HUES48 (cell line): Measurements from ENCODE around the gene ACAT2.
"Not testable (repeated sequence)": the region's sequence is repeated elsewhere in the genome, so short reads cannot be mapped to it uniquely, and the experiment has no call there.

Experiments
- H3K27ac ChIP-seq: one replicate; pipeline ENCODE4 v1.7.0; 2013; ENCODE audit warnings: low read depth, low read length, inconsistent platforms
- H3K27me3 ChIP-seq: 2 replicates; pipeline ENCODE4 v1.6.1; 2013; ENCODE audit warnings: mild to moderate bottlenecking, low read length; ENCODE audit not compliant: control insufficient read depth, insufficient read depth
- H3K36me3 ChIP-seq: 2 replicates; pipeline ENCODE4 v1.6.1; 2013; ENCODE audit warnings: low read length; ENCODE audit not compliant: control insufficient read depth, insufficient read depth
- H3K4me1 ChIP-seq: 2 replicates; pipeline ENCODE4 v1.6.1; 2013; ENCODE audit warnings: mild to moderate bottlenecking, low read length; ENCODE audit not compliant: control insufficient read depth, insufficient read depth
- H3K4me3 ChIP-seq: 2 replicates; pipeline ENCODE4 v1.5.1; 2013; ENCODE audit warnings: mild to moderate bottlenecking, low read depth, low read length
- H3K9ac ChIP-seq: 2 replicates; pipeline ENCODE4 v1.6.1; 2013; ENCODE audit warnings: mild to moderate bottlenecking, low read depth, low read length, moderate library complexity
- H3K9me3 ChIP-seq: 2 replicates; pipeline ENCODE4 v1.6.1; 2013; ENCODE audit warnings: low read length; ENCODE audit not compliant: control insufficient read depth, insufficient read depth

Gene ACAT2

GRCh38 chr6:159732550-159732949, 29.3 kb upstream of the ACAT2 start:
- not testable (repeated sequence) for H3K9me3 ChIP-seq, H3K27ac ChIP-seq, H3K4me1 ChIP-seq, H3K27me3 ChIP-seq, H3K9ac ChIP-seq, H3K4me3 ChIP-seq
- H3K36me3 ChIP-seq: peaks cover 25% of the 10 kb centered on the region

- H3K4me1 ChIP-seq, H3K9me3 ChIP-seq, H3K27me3 ChIP-seq, H3K9ac ChIP-seq, H3K27ac ChIP-seq, H3K4me3 ChIP-seq: not testable (repeated sequence)
- peaks cover 34% of the 10 kb centered on the region for H3K36me3 ChIP-seq
These were observed 28.4 kb upstream of the ACAT2 start for GRCh38 chr6:159733395-159733794.

- no peaks in the 10 kb centered on the region for H3K9me3 ChIP-seq
- no peaks in the 10 kb centered on the region for H3K4me1 ChIP-seq
- no peak overlapping the region for H3K4me3 ChIP-seq
- H3K9ac ChIP-seq: no peak overlapping the region
- no peaks in the 10 kb centered on the region for H3K27me3 ChIP-seq
- no peak overlapping the region for H3K27ac ChIP-seq
- H3K36me3 ChIP-seq: peaks cover 56% of the 10 kb centered on the region
These were observed 24.9 kb upstream of the ACAT2 start for GRCh38 chr6:159736908-159737307.

- H3K36me3 ChIP-seq: peaks cover 80% of the 10 kb centered on the region
- H3K9me3 ChIP-seq: no peaks in the 10 kb centered on the region
- no peak overlapping the region for H3K9ac ChIP-seq
- H3K4me3 ChIP-seq: no peak overlapping the region
- no peaks in the 10 kb centered on the region for H3K4me1 ChIP-seq
- H3K27me3 ChIP-seq: no peaks in the 10 kb centered on the region
- no peak overlapping the region for H3K27ac ChIP-seq
These were observed 22.5 kb upstream of the ACAT2 start for GRCh38 chr6:159739341-159739740.

- peaks cover 100% of the 10 kb centered on the region for H3K36me3 ChIP-seq
- H3K27ac ChIP-seq: no peak overlapping the region
- no peaks in the 10 kb centered on the region for H3K4me1 ChIP-seq
These were observed 19.7 kb upstream of the ACAT2 start for GRCh38 chr6:159742165-159742564.

DNA sequence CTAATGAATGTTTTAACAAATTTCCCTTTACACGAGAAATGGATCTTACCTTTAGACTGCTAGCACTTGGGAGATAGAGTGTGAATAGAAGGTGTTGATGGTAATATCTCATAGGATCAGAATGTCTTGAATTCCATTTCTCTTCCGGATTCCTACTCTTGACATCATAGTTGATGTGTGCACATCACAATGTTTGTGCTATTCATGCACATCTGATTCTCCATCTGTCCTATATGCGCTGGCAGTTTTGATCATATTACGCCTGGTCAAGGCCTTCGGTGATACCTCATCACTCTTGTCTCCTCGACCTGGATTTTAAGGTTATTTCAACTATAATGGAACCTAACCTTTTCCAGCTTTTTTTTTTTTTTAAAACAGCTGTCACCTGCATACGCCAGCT, 16.8 kb upstream of the ACAT2 start:
- no peak overlapping the region for H3K27ac ChIP-seq
- H3K4me1 ChIP-seq: no peaks in the 10 kb centered on the region
- no peaks in the 10 kb centered on the region for H3K9me3 ChIP-seq
- H3K4me3 ChIP-seq: no peak overlapping the region
- no peak overlapping the region for H3K9ac ChIP-seq
- H3K36me3 ChIP-seq: peaks cover 100% of the 10 kb centered on the region
- no peaks in the 10 kb centered on the region for H3K27me3 ChIP-seq

More at GRCh38 chr6:159742165-159742564, 19.7 kb upstream of the ACAT2 start:
- Histone ChIP-seq H3K4me3 (no peak overlapping the region), H3K9me3 (no peaks in the 10 kb centered on the region), H3K27me3 (no peaks in the 10 kb centered on the region), H3K9ac (no peak overlapping the region)

DNA sequence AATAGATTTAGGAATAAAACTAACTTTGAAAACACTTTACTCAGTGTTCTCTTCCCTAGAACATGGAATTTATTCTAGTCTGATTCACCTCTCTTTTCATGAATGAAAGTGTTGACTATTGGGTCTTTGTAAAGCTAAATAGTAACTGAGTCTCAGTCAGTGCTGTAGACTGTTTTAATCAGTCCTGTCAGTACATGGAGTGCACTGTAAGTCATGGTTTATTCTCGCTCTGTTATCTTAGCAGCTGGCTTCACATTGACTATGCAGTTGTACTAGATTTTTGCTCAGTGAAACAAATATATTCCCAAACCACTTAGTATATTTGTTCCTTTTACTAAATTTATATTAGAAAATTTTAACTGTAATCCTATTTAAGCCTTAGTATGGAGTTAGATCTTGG, 15.1 kb upstream of the ACAT2 start:
- H3K27ac ChIP-seq: no peak overlapping the region
- no peaks in the 10 kb centered on the region for H3K4me1 ChIP-seq
- H3K27me3 ChIP-seq: no peaks in the 10 kb centered on the region
- no peak overlapping the region for H3K4me3 ChIP-seq
- no peaks in the 10 kb centered on the region for H3K9me3 ChIP-seq
- peaks cover 100% of the 10 kb centered on the region for H3K36me3 ChIP-seq
- H3K9ac ChIP-seq: no peak overlapping the region

- not testable (repeated sequence) for H3K9ac ChIP-seq, H3K9me3 ChIP-seq, H3K27me3 ChIP-seq, H3K4me3 ChIP-seq, H3K27ac ChIP-seq, H3K4me1 ChIP-seq
- H3K36me3 ChIP-seq: peaks cover 100% of the 10 kb centered on the region
These were observed 13.7 kb upstream of the ACAT2 start for GRCh38 chr6:159748127-159748526.

GRCh38 chr6:159751448-159751847, 10.4 kb upstream of the ACAT2 start:
- H3K9me3 ChIP-seq: no peaks in the 10 kb centered on the region
- H3K9ac ChIP-seq: no peak overlapping the region
- H3K27me3 ChIP-seq: no peaks in the 10 kb centered on the region
- no peak overlapping the region for H3K27ac ChIP-seq
- H3K4me3 ChIP-seq: no peak overlapping the region
- H3K36me3 ChIP-seq: peaks cover 100% of the 10 kb centered on the region
- no peaks in the 10 kb centered on the region for H3K4me1 ChIP-seq

DNA sequence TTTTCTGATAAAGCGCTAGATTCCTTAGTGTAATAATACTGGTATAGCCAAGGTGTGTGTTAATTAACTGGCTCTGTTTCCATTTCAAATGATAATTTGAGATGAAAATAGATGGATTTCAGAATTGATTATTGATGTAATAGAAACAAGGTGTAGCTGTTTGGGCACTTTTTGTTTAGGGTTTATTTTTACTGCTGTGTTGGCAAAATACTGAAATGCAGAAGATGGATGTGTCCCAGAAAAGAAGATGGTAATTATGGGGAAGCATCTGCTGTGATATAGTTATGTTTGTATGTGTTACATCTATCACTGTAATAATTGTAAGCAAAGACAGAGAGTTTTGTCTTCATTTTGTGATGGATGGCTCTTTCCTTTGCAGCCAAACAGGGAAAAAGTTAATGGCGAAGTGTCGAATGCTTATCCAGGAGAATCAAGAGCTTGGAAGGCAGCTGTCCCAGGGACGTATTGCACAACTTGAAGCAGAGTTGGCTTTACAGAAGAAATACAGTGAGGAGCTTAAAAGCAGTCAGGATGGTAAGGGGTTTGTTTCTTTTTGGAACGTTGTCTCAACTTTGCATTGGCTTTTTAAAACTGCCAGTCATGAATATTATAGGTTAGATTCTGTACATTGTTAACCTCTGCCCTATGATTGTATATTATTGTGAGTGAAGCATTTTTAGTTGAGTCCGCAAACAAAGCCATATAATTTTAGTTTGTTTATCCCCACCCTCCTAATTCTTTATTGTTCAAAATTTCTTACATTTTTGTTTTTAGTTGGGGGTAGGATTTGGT, 8.6 kb upstream of the ACAT2 start:
- peaks cover 98% of the 10 kb centered on the region for H3K36me3 ChIP-seq
- no peak overlapping the region for H3K27ac ChIP-seq
- no peaks in the 10 kb centered on the region for H3K4me1 ChIP-seq
- H3K9ac ChIP-seq: no peak overlapping the region
- no peaks in the 10 kb centered on the region for H3K27me3 ChIP-seq
- H3K9me3 ChIP-seq: no peaks in the 10 kb centered on the region
- H3K4me3 ChIP-seq: no peak overlapping the region

GRCh38 chr6:159754401-159754800, 7.4 kb upstream of the ACAT2 start:
- no peaks in the 10 kb centered on the region for H3K27me3 ChIP-seq
- peaks cover 93% of the 10 kb centered on the region for H3K36me3 ChIP-seq

More at GRCh38 chr6:159754401-159754800, 7.4 kb upstream of the ACAT2 start:
- Histone ChIP-seq H3K9ac (no peak overlapping the region), H3K4me1 (peaks cover under 1% of the 10 kb centered on the region; the same call in 1 of the 2 replicates), H3K9me3 (no peaks in the 10 kb centered on the region), H3K4me3 (no peak overlapping the region), H3K27ac (no peak overlapping the region)
